NCI-H2107 (cell line): ENCODE measurements around the gene UNC13A.

Source experiments
- DNase-seq: peaks from one replicate; lab custom pipeline; 2025; lab: John Stamatoyannopoulos, UW

Gene UNC13A

DNA sequence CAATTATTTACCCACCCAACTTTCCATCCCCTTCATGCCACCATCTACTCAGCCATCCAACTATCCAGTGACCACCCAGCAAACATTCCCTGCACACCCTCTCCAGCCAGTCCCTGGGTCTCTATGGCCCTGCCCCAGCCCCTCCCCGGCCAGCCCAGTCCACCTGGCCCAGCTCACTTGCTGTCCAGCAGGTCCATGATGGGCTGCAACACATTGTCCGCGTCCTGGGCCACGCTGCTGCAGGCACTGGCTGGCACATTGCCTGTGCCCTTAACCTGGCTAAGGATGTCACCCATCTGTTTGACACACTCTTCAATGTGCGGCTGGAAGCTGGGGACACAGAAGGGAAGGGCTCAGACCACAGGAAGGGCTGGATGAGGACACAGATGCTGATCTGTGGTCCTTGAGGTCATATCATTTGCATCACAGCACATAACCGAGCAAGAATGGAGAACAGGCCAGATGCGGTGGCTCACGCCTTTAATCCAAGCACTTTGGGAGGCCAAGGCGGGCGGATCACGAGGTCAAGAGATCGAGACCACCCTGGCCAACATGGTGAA lies 61.6 kb downstream of the UNC13A start:
- no peak for DNase-seq

DNA sequence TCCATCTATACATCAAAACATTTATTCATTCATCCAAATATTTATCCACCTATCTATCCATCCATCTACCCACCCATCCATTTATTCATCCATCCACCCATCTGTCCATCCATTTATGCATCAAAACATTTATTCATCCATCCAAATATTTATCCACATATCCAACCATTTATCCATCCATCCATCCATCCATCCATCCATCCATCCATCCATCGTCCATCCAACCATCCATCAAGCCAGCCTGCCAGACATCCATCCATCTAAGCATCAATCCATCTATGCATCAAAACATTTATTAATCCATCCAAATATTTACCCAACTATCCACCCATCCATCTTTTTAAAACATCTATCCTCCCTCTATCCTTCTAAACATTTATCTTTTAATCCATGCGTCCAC lies 62.2 kb downstream of the UNC13A start:
- no peak for DNase-seq

DNA sequence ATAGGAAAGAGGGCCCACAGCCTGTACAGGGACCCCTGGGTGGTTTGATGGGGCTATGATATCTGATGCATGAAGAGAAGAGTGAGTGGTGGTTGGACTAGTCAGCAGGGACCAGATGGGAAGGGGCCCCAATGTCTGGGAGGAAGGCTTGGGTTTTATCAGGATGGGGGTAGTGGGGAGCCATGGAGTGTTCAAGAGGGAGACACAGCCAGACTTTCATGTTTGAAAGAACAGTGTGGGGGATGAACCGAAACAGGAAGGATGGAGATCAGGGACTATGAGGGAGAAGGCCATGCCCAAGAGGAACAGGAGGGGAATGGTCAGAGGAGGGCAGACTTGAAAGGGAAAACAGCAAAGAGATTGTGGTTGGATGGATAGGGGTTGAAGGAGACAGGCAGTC lies 63.1 kb downstream of the UNC13A start:
- no peak for DNase-seq

DNA sequence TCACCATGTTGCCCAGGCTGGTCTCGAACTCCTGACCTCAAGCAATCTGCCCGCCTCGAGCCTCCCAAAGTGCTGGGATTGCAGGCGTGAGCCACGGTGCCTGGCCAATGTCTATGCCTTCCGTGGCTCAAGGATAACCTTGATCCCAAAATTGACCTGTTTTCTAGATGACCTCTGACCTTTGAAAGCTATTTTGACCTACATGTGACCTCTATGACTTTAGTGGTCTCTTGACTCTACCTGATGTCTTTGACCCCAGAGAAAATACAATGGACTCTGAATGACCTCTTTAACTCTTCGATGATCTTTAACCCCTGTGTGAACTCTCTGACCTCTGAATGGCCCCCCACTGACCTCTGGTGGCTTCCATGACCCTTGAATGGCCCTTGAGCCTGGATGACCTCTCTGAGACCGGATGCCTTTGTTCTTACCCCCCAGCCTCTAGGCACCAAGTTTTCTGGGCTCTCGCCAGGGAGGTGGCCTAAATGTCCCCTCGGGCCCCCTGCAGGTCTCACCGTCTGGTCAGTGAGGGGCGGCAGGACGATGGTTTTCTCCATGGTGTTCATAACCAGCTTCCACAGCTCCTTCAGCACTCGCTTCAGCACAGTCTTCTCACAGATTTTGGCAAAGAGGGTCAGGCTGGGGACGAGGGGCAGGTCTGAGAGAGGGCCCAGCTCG lies 63.7 kb downstream of the UNC13A start:
- DNase-seq, result no peak

DNA sequence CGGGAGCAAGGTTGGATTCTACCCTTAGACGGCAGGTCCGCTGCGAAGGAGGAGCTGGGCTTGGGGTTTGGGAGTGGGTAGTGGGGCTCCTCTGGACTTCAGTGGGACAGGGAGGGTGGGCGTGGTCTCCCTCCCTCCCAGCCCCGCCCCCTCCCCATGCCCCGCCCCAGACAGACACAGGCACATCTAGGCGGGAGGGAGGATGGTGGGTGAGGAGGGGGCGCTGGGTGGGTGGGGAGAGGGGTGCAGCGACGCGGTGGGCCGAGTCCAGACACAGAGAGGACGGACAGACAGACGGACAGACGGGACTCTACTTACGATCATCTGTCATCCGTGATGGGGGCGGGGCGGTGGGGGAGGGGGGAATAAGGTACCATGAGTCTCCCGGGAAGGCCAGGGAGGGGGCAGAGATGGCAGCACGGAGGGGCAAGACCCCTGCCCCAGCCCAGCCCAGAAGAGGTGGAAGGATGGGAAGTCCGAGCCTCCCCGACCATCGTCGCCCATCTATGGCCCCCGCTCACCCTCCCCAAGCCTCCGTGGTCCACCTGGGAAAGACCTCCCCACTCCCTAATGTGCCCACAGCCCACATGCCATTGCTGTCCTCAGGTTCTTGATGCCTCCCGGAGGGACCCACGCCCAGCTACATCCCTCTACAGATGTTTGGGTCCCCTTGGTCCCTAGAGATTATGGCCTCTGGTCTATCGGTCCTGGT lies 64.8 kb downstream of the UNC13A start:
- DNase-seq, result no peak

DNA sequence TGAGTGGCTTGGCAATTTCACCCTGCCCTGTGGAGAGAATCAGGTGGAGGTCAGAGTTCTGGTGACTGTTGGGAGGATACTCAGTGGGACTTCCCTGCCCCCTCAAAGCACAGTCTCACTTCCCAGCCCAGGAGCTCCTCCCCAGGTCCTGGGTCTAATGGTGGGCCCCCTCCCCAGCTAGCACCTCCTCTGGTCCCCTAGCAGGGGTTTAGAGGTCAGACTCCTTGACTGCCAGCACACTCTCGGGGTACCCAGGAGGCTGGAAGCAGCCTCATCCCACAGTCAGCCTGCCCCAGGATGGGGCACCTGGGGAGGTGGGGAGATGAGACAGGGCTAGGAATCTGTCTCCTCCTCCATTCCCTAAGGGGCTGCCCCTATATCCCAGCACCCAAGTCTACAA lies 67.5 kb downstream of the UNC13A start:
- no peak for DNase-seq

DNA sequence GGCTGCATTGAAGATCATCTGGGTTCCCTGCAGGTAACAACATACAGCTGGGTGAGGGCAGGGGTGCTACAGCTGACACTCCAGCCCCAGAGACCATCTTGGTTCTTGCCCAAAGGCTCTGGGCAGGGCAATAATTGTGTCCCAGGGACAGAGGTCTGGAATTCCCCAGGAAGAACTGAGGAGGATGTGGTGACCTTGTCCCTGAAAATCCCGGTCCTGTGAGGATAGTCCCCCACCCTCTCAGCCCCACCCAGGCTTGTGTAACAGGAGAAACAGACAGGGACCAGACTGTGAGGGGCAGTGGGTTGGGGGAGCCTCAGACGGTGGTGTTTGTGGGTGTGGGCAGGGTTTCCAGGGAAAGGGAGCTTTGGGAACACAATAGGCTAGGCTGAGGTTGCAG lies 69.2 kb downstream of the UNC13A start:
- no peak for DNase-seq

DNA sequence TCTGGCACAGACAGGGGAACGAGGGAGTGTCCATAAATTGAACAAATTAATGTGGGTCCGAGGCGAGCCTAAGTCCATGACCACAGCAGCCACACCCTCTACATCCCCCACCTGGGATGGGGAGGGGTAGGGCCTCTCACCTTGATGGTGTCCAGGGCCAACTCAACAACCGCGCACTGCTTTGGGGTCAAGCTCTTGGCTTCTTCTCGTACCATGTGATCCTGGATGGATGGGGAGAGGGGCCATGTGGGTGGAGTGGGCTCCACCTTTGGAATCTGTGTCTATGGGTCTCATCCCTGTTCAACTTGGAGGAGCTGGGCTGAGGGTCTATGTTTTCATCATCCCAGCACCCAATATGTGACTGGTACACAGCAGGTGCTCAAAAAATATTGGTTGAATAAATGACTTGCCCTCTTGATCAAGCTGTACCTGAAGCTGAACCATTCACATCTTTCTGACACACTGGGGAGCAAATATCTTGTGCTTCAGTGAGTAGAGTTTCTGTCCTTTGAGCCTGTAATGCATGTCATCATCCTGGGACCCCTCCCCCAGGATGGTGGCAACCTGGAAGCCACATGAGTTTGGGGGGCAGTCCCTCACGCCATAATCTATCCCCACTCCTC lies 69.8 kb downstream of the UNC13A start:
- no peak for DNase-seq

DNA sequence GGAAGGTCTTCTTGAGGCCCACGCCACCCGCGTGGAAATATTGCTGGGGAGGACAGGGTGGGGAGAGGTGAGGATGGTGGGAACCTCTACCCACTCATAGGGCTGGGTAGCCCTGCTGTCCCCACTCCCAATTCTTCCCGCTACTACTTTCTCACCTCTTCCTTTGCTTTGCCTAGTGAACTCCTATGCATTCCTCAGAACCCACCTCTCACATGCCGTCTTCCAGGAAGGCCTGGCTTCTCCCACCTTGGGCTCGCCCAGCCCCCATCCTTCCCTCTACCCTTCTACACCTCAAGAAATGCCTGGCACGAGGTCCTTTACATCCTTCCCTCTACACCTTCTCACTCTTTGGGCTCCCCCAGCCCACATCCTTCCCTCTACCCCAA lies 70.4 kb downstream of the UNC13A start:
- DNase-seq, result no peak

DNA sequence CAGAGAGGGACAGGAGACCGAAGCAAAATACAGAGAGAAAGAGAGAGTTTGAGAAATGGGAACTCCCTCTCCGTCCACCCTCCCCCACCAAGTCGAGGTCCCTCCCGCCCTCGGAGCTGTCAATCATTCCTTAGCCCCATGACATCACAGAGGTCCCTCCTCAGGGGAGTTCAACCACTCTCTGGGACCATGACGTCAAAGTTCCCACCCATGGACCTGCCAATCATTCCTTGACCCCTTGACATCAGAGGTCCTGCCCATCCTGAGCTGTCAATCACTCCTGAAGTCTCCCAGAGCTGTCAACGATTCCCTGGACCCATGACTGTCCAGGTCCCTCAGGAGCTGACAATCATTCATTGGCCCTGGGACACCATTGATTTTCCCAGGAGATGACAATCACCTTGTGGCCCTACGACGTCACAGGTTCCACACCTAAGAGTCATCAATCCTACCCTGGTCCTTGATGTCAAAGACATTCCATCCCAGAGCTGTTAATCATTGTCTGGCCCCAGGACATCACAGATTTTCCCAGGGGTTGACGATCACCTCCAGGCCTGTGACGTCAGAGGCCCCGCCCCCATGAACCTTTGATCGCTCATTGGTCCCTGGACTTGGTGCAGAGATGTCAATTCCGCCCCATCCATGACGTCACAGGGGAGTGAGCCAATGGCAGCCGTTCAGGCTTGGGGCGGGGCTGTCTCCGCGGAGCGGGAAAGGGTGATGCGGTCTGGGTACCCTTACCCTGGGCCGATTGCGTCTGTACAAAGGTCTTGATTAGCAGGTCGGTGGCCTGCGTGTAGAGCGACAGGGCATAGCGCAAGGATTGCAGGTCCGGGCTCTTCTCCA lies 71.0 kb downstream of the UNC13A start:
- no peak for DNase-seq

DNA sequence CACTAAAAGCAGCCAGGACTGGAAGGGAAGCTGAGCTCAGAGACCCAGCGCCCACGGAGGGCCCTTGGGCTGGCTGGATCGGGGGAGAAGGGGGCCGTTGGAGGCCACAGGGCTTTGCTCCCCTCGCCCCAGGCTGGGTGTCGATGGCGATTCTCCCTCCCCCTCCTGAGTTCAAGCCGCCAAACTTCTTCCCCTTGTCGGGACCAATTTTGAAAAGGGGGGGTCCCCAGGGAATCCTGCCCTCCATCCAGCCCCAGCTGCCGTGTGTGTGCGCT lies 71.5 kb downstream of the UNC13A start:
- no peak for DNase-seq

DNA sequence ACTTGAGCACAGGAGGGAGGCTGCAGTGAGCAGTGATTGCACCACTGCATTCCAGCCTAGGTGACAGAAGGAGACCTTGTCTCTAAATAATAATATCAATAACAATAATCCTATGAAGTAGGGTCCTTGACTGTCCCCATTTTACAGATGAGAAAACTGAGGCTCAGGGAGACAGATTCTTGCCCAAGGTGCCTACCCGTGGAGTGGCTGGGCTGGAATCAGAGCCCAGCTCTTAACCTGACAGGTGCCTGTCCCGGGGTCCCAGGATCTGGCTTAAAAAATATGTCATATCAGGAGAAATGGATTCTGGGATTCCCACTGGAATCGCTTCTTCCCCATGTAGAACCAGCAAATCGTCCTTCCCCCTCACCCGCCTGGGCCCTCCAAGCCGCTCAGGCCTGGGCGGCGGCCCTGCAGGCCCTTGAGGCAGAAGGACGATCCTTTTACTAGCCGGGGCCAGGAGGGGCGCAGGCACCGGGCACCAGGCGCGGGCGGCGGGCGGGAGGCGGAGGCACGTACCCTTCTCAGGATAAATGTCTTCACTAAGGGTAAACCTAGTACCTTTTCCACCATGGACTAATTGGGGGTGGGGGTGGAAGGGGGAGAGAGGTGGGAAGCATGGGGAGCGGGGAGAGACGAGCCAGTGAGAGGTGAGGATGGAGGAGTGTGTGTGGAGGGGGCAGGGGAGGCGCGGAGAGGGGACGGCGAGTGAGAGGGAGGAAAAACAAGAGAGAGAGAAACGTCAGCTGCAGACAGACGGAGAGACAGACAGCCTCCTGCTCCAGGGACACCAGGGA lies 72.1 kb downstream of the UNC13A start:
- no peak for DNase-seq

DNA sequence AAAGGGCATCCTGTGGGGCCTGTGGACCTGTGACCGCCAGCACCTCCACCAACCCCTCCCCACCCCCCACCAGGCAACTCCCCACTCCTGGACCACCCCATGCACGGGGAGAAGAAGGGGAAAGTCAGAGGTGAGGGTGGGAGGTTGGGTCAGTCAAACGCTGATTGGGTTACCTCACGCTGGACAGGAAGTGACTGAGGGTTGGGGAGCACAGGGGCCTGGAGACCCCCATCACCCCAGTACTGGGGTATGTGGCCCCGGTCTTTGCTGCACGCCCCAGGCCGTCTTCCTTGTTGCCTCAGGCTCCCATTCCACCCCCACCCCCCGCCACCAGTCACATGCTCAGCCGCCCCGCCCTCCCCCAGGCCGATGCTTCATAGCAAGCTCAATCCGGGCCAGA lies 73.7 kb downstream of the UNC13A start:
- DNase-seq, result no peak

DNA sequence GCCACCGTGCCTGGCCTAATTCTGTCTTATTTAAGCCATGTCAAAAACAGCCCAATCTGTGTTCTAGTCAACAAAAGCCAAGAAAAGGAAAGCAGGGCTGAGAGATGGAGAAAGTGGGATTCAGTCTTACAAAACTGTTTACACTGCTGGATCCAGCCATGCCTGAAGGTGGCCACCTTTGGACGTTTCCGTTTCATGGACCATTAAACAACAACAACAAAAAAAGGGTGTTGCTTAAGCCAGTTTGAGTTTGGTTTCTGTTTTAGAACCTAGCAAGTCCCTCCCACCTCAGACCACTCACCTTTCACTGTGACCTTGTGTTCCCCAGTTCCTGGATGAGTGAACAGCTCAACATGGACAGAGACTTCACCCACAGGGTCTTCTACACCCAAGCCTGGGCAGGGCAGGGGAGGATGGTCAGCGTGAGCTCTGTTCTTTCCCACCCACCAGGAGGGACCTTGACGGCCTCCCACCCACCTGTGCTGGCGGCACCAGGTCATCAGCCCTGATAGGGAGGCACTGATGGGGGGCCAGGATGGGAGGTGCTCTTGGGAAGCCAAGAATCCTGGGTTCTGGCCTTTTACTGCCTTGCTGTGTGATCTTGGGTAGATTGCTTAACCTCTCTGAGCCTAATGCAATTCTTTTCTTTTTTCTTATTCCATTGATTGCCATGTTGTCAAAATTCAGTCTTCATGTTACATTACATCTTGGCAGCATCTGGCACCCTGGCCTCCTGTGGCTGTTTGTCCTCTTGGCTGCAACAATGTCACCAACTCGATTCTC lies 76.5 kb downstream of the UNC13A start:
- DNase-seq, result no peak

DNA sequence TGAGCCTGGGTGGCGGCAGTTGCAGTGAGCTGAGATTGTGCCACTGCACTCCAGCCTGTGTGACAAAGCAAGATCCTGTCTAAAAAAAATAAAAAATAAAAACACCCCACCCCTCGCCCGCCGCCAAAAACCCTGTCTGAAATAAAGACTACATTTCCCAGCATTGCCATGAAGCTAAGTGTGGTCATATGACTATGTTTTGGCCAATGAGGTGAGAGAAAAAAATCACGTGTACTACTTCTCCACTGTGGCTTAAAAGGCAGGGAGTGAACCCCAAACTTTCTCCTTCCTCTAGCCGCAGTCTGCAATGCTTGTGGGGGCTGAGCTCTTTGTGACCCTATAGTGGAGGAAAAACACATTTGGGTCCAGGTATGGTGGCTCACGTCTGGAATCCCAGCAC lies 77.8 kb downstream of the UNC13A start:
- no peak for DNase-seq

DNA sequence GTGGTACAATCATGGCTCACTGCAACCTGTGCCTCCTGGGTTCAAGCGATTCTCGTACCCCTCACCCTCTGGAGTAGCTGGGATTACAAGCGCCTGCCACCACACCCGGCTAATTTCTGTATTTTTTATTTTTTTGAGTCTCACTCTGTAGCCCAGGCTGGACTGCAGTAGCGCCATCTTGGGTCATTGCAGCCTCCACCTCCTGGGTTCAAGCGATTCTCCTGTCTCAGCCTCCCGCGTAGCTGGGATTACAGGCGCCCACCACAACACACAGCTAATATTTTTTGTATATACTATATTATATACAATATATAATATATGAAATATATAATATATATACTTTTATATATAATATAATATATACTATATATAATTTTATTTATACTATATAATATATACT lies 80.2 kb downstream of the UNC13A start:
- no peak for DNase-seq

DNA sequence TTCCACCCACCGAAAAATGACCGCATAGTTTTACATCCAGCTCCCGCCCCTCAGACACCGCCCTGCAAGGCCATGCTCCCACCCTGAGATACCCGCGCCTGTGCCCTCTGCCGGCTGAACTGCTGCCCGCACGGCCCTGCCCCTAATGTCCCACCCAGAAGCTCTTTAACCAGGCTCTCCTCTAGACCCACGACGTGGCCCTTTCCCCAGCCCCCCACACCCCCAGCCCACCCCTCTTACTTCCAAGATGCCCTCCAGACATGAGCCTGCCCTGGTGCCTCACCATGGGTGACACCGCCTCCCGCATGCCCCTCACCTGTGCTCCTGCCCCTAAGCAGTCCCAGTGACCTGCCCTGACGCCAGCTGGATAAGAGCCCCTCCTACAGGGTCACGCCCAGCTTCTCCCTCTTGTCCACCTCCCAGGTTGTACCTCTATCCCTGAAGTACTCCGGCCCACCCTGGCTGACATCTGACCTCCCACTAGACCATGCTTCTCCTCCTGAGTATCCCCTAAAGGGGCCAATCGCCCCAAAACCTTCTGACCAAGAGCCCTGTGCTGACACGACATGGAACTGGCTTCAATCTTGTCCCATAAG lies 81.5 kb downstream of the UNC13A start:
- DNase-seq, result no peak

DNA sequence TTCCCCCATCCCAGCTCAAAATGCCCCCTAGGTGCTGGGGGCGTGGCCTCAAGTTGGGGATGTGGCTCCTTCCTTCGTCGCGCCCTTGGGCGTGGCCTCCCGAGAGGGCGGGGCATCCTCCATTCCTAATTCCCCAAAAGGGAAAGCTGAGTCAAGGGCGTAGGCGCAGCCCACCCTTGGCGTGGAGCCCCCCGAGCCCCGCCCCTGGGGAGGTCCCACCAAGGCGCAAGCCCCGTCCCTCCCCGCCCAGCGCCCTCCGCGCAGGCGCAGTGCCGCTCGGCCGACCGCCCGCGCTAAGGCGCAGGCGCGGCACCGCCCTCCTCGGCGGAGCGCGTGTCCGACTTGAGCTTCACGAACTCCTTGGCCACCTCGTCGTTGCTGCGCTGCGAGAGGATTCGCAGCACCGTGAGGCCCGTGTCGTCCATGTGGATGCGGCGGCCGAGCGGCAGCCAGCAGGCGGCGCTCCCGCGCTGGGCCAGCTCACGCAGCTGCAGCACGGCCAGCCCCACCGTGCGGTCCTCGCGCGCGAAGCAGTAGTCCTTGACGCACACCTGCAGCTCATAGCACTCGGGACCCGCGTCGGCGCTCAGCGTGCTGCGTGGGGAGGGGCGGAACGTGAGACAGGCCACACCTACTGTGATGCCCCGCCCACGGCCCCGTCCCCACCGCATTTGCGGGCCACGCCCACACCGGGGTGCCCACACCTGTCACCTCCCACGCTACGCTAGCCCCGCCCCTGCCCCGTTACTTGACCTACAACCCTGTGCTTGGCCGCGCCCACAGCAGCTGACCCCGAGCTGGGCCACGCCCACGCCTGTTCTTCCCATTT lies 82.2 kb downstream of the UNC13A start:
- peak; percentile 56 for DNase-seq

DNA sequence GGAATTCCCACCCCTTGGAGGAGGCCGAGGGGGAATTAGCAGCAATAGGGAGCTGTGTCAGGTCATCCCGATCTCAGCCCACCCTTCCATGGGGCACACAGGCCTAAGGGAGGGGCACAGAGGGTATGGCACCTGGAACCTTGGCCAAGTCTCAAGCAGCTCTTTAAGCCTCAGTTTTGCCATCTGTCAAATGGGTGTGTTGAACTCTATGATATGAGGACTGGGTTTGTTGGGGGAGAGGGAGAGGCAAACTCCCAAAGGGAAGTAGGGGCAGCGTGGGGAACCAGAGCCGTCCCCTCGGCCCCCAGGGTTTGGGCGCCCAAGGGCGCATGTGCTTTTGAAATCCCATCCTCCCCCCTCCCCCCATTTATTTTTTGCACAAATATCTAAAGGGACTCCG lies 83.0 kb downstream of the UNC13A start:
- DNase-seq, result no peak
